ENCODE measurements around the gene CASP8AP2.
"Not testable (repeated sequence)": the region's sequence is repeated elsewhere in the genome, so short reads cannot be mapped to it uniquely, and the experiment has no call there.

The CASP8AP2 gene

DNA sequence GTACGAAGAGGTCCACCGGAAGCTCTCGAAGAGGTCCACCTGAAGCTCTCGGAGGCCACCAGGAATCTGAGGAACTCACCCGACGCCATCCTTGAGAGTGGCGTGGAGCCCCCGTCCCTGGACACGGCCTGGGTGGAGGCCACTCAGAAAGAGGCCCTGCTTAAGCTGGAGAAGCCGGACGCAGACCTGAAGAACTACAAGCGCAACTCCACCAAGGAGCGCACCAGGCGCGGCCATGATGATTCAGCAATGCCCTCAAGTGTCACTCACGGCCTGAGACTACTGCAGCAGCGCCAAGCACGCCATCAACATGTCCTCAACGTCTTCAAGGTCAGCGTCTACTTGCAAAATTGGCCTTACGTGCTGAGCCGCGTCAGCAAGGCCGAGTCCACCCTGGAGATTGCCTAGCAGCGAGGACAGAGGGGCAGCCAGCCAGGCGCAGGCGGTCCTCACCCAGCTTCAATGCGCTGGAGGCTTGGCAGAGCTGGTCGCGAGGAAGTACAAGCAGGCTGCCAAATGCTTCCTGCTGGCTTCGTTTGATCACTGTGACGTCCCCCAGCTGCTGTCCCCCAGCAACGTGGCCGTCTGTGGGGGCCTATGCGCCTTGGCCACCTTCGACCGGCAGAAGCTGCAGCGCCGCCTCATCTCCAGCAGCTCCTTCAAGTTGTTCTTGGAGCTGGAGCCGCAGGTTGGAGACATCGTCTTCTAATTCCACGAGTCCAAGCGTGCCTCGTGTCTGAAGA is 56.9 kb downstream of the CASP8AP2 start:
- no peak for DNase-seq (ENCODE audit: low read depth in 2 of 3, low spot score in 1 of 3)

DNA sequence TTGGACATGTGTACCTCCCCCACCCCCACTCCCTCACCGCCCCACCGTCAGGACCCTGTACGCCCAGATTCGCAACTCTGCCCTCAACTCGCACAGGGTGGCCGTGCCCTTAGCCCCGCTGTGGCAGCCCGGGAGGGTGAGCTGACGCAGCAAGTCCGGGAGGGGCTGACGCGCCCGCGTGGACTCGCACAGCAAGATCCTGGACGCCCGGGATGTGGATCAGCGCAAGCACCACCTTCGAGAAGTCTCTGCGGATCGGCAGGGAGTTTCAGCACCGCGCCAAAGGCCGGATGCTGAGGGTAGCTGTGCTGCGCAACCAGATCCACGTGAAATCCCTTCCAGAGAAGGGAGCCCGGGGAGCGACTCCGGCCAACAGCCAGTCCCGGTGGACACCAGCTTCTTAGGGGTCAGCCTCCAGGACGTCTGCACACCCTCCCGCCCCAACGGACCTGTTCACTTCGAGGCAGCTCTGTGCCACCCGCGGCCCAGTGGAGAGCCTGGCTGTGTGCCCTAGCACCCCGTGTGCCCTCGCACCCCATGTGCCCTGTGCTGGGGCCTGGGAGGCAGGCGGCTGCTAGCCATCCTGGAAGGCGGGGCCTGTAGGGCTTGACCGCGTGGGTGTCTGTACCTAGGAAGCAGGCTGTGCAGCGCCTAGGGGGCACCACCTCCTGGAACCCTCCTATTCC is 57.9 kb downstream of the CASP8AP2 start:
- DNase-seq (ENCODE audit: low read depth in 2 of 3, low spot score in 1 of 3), result no peak

- no peak for DNase-seq (ENCODE audit: low read depth in 2 of 3, low spot score in 1 of 3)
These were observed 58.4 kb downstream of the CASP8AP2 start for GRCh38 chr6:89888138-89888514.

GRCh38 chr6:89888871-89889270 is 59.2 kb downstream of the CASP8AP2 start:
- no peak for DNase-seq (ENCODE audit: low read depth in 2 of 3, low spot score in 1 of 3)

GRCh38 chr6:89890845-89891528 is 61.3 kb downstream of the CASP8AP2 start:
- DNase-seq (ENCODE audit: low read depth in 2 of 3, low spot score in 1 of 3), result not testable (repeated sequence)

DNA sequence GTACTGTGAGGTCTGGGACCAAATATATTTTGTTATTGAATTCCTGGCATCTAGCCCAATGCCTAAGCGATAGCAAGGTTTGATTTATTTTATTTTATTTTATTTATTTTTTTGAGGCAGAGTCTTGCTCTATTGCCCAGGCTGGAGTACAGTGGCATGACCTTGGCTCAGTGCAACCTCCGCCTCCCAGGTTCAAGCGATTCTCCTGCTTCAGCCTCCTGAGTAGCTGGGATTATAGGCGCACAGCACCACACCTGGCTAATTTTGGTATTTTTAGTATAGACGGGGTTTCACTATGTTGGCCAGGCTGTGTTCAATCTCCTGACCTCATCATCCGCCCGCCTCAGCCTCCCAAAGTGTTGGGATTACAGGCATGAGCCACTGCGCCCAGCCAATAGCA is 62.9 kb downstream of the CASP8AP2 start:
- not testable (repeated sequence) for DNase-seq (ENCODE audit: low read depth in 2 of 3, low spot score in 1 of 3)

DNA sequence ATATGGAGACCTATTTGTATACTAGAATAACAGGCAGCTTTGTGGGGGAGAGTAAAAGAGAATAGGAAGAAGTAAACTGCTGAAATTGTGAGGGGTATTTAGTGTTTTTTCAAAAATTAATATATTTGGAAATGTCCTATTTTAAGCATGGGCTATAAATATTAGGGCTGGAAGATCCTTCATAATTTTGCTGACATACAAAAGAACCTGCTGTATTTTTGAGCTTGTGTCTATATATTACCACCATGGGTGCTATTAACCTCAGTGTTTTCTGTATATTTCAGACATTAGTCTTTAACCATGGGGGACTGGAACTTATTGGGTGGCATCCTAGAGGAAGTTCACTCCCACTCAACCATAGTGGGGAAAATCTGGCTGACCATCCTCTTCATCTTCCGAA is 64.5 kb downstream of the CASP8AP2 start, which contains the start of gene GJA10:
TSS of gene GJA10 (plus strand) at position 301 of the 400 bp plus-strand sequence. CDS start at position 301, 0 bp downstream.
- no peak for DNase-seq (ENCODE audit: low read depth in 2 of 3, low spot score in 1 of 3)

DNA sequence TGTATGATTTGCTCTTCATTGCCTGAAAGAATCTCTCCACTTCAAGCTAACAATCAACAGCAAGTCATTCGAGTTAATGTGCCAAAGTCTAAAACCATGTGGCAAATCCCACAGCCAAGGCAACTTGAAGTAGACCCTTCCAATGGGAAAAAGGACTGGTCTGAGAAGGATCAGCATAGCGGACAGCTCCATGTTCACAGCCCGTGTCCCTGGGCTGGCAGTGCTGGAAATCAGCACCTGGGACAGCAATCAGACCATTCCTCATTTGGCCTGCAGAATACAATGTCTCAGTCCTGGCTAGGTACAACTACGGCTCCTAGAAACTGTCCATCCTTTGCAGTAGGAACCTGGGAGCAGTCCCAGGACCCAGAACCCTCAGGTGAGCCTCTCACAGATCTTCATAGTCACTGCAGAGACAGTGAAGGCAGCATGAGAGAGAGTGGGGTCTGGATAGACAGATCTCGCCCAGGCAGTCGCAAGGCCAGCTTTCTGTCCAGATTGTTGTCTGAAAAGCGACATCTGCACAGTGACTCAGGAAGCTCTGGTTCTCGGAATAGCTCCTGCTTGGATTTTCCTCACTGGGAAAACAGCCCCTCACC is 65.7 kb downstream of the CASP8AP2 start:
- DNase-seq (ENCODE audit: low read depth in 2 of 3, low spot score in 1 of 3), result no peak

DNA sequence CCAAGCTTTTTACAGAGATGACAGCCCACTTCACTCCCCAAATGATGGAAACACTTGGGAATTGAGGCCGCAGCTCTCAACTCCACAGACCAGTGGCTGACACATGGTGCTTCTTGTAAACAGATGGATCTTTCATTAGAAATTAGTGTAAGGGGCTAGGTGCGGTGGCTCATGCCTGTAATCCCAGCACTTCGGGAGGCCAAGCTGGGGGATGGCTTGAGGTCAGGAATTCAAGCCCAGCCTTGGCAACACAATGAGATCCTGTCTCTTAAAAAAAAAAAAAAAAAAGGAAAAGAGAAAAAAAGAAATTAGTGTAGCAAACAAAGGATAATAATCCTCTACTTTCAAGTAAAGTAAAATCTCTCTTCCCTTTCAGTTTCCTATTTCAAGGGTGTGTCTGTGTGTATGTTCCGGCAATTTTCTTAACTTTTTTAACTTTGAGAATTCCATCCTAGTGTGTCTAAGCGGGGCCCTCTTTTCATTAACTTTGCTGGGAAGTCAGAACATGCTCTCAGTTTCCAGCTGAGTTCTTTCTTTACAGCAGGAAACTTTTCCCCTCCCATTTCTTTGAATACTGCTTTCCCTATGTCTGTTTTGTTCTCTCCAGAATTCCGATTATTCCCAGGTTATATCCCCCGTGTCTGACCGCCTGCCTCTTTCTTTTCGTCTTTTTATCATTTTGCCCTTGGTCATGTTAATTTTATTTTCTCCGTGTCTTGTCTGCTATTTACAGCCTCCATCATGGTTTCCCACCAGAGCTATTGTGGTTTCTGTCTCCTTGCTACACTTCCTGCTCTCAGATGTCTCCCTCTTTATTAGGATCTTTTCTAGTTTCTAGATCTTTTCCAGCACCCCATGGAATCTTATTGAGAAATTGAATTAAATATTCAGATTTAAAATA is 80.6 kb downstream of the CASP8AP2 start:
- DNase-seq (ENCODE audit: low read depth in 2 of 3, low spot score in 1 of 3), result not testable (repeated sequence)

DNA sequence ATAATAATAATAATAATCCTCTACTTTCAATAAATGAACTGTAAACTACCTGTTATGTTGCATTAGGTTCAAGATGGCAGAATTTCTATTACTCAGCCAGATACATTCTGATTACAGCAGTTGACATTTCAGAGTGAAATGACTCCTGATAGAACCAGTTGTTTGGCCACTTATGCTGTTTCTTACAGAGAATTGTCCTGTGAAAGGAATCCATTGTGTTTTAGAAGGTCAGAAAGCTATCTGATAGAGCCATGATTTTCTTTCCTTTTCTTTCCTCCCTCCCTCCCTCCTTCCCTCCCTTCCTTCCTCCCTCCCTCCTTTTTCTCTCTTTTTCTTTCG is 81.2 kb downstream of the CASP8AP2 start:
- DNase-seq (ENCODE audit: low read depth in 2 of 3, low spot score in 1 of 3), result no peak

GRCh38 chr6:89916136-89916920 is 86.6 kb downstream of the CASP8AP2 start:
- no peak for DNase-seq (ENCODE audit: low read depth in 2 of 3, low spot score in 1 of 3)

DNA sequence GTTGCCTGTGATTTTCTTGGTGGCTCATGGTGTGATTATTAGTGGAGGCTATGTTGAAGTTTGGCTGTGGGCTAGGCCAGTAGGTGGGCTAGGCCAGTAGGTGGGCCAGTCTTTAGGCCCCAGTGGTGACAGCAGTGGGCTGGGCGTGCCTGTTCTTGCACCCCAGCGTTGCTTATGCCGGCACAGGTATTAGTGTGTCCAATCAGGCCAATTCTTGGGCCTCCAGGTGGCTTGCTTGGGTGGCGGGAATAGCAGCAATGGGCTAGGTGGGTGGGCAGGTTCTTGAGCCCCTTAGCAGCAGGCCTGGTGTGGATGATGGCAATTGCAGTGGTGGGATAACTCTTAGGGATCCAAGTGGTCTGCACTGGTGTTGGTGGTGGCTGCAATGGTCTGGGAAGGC is 87.5 kb downstream of the CASP8AP2 start:
- DNase-seq (ENCODE audit: low read depth in 2 of 3, low spot score in 1 of 3), result no peak

DNA sequence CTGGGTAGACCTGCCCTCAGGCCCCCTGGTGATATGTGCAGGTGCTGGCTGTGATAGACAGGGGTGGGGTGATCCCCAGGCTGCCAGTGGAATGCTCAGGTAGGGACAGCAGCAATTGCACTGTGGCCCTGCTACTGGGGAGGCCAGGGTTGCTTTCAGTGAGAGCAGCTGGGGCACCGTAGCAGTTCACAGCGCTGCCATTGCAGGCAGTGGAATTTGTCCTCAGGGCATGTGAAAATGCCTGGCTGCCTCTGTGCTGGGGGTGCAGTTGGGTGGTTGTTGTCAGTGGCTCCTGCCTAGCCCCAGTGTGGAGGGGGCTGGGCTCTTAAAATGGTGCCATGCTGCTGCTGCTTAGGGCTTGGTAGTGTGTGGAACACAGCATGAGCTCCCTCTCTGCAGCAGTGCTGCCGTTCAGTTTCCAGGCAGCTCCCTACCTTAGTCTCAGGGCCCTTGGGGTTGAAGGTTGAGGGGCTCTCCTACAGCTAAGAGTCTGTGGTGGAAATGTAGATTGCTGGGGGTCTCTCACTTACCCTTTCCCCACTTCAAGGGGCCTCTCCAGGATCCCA is 88.2 kb downstream of the CASP8AP2 start:
- no peak for DNase-seq (ENCODE audit: low read depth in 2 of 3, low spot score in 1 of 3)
